HG02571 (cell line): ENCODE measurements around the gene DNAJC4.

Experiments
- ATAC-seq: cut with Tn5 transposase; IDR thresholded peaks from one replicate; pipeline ENCODE4 v1.9.1; 2021; ENCODE audit warnings: mild to moderate bottlenecking, moderate library complexity; ENCODE audit not compliant: unreplicated experiment

The DNAJC4 gene

DNA sequence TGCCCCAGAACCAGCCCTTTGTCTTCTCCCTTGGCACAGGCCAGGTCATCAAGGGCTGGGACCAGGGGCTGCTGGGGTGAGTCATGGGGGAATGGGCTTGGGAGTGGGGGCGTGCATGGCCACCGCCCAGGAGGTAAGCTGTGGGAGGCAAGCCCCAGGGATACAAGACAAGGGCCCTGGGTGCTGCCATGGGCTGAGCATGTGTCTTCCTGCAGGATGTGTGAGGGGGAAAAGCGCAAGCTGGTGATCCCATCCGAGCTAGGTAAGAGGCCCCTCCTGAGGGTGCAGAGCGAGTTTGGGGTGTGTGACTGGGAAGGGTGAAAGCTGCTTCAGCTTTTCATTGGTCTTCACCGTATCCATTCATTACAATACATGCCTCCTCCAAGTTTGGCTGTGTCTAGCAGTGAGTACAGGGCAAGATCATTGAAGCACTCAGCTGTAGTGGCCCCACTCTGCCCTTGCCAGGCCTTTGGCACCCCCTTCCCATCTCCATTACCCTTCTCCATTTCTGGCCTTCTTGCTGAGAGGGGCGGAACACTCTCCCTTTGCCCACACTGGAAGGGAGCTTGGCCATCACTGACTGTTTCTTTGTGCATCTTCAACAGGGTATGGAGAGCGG, 13.0 kb downstream of the DNAJC4 start:
- no peak for ATAC-seq

DNA sequence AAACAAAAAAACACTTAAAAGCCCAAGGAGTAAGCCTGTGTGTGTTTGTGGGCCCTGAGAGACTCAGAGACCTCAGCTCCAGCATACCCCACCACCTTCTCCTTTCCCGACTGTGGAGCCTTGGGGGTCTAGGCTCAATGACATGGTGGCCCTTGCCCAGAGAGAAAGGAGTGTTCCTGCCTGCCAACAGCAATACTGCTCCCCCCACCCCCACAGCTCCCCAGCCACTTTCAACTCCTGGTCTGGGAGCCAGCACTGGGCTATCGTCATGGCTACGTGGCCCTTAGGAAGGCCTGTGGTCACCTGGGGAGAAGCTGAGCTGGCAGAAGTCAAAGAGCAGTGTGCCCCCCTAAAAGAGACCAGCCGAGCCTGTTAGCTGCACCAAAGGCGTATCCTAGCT, 13.8 kb downstream of the DNAJC4 start:
- ATAC-seq: no peak

DNA sequence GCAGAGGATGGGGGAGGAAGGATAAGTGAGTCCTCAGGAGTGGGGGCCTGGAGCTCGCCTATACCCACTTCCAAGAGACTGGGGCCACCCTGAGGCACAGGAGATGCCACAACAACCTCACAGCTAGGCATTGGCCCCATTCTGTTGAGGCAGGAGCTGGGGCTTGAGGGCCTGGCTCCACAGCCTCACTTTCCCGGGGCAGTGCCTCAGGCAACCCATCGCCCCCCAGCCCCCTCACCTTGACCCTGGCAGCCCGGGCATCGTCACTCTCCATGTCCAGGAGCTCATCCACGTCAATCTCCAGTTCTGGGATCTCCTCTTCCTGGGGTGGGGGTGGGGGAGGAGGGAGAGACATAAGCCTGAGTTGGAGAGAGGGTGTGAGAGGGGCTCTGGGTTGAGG, 14.6 kb downstream of the DNAJC4 start:
- ATAC-seq: no peak

DNA sequence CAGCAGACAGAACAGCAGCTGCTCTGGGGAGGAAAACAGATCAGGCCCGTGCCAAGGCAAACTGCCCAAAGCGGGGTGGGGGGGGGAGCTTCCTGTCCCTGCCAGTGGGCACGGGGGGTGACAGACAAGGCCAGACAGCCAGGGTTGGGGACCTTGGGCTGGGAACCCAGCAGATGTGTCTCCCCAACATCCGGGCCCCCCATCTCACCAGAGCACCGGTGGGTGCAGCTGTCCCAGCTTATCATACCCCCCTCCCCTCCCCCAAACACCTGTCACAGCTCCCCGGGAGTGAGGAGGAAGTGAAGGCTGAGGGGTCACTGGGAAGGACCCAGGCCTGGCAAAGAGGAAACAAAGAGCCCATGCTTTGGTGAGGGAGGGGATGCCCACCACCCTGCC, 15.1 kb downstream of the DNAJC4 start:
- ATAC-seq: no peak

DNA sequence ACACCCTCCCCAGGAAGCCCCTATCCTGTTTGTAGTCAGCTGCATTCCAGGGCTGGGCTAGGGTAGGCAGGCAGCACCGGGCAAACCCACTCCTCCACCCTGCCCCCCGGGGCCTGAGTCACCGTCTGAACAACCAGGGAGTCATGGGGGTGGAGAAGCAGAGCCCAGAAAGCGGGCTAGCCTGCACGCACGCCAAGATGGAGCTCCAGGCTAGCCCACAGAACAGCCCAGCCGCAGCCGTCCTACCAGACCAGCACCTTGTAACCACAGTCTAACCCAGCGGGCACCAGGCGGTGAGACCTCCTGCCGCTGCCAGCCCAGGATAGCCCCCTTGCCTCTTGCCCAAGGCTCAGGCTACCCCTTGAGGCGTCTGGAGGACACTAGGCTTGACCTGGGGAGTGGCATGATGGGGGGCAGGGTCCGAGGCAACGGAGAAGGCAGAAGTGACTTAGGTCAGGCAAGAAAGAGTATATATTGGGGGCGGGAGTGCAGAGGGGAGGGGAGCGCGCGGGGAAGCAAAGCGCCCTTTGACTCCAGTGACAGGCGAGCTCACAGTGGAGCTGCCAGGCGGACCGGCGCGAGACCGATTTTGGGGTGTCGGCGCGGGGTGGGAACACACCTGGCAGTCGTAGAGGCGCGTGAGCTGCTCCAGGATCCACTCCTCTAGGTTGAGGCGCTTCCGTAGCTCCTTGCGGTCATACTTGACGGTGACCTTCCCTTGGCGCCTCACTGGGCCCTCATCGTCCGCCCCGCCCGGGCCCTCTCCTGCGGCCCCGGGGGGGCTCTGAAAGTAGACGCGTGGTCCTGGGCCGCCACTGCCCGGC, 15.7 kb downstream of the DNAJC4 start:
- no peak for ATAC-seq

DNA sequence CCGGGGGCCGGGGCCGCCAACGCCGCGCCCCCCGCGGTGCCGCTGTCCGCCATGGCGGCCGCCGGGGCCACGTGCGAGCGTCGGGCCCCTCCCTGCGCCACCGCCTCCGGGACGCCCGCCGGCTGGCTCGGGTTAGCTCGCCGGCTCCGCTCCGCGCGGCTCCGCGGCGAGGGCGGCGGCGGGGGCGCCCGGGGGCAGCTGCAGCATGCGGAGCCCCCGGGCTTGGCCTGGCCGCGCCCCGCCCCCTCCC, 16.2 kb downstream of the DNAJC4 start:
- peak; percentile 7 for ATAC-seq

DNA sequence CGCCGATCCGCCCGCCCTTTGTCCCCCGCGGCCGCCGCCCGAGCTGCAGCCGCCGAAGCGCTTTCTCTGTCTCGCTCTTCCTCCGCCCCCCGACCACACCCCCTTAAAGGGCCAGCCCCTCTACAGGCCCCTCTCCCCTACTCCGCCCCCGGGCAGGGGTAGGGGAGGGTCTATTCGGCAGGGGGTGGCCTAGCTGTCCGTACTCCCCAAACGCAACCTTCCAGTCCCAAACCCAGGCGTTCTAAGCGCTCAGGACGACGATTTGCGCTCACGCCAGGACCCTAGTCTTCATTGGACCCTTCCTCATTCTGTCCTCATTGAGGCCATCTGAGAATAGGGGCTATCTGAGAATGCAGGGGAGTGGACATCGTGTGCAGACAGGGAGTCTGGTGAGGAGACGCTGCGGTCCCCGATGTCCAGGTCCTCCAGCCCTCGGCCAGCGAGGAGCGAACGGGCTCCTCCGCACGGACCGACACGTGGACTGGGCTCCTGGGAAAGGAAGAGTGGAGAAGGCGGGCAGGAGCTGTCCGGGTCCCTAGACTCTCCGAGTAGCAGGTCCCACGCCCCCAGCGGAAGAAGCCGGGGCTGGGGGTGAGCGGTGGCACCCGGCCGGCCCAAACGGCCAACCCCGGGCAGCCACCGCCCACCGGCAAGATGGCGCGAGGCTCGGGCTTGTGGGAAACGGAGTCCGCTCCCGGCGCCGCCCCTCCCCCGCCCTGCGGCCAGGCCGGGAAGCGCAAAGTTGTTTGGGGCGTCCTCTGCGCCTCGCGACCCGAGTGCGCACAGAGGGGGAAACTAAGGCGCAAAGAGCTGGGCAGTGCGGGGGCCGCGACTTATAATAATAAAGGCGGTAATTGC, 16.8 kb downstream of the DNAJC4 start, which contains the start of gene PPP1R14B:
Gene PPP1R14B (minus strand): TSS at position 73 of the 858 bp plus-strand sequence. CDS start 270 bp downstream, outside the sequence.
- peak; percentile 32 for ATAC-seq

DNA sequence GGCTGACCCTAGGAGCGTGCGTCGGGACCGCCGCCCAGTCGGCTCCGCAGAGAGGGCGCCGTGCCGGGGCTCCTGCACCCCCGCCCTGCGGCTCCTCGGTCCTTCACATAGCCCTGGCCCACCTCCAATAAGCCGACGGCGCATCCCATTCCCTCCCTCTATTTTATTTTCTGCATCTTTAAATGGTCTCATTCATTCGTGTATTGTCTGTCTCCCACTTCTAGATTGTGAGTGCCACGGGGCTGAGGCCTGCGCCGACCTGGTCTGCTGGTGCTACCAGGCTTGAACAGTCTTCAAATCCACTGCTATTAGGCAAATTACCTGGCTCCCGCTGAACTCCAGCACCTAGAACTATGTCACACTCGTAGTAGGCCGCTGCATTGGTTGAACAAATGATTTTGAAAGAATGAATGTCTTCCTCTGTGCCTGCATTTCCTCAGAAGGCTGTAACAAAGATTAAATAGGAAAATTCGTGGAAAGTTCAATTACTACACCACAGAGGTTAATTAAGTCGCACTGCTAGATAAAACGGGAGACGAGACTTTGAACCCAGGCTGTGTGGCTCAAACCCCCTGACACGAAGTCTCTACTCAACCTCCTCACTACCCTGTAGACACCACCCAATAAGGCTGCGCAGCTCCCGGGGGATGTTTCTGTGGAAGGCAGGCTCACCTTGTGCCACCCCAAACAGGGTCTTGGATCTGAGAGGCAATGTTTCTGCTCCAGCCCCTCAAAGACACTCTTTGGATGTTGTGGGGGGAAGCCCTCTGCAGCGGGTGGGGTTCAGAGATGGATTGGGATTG, 17.6 kb downstream of the DNAJC4 start:
- ATAC-seq: no peak

DNA sequence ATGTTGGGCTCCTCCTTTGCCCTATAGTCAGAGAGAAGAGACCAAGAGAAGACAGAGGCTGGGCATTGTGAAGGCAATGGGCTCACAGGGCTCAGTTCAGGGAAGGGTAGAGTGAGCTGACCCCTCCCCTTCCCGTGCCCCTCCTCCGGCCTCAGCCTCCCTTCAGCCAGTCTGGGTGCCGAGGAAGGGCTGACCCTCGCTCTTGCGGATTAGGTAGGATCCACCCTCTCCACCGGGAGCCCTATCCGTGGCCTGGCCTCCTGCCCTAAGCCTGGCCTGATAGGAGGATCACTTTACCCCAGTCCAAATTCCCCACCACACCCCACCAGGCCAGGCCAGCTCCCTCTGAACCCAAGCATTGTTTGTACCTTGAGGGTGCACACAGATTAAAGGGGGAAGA, 18.2 kb downstream of the DNAJC4 start:
- no peak for ATAC-seq

DNA sequence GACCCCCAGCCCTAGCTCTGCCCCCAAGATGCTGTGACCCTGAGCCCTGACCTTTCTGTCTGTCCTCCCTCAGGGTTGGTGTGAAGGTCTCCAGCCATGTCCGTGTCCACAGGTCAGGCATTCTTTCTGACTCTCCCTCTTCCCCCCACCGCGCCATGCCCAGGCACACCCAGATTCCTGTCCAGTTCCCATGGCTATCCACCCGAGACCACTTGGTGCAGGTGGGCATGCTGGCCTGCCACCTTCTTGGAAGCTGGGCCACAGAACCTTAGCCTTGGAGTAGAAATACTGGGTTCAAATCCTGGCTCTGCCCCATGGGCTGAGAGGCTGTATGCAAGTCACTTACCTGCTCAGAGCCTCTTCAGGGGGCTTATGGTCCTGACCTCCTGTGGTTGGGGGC, 18.7 kb downstream of the DNAJC4 start:
- ATAC-seq: no peak

DNA sequence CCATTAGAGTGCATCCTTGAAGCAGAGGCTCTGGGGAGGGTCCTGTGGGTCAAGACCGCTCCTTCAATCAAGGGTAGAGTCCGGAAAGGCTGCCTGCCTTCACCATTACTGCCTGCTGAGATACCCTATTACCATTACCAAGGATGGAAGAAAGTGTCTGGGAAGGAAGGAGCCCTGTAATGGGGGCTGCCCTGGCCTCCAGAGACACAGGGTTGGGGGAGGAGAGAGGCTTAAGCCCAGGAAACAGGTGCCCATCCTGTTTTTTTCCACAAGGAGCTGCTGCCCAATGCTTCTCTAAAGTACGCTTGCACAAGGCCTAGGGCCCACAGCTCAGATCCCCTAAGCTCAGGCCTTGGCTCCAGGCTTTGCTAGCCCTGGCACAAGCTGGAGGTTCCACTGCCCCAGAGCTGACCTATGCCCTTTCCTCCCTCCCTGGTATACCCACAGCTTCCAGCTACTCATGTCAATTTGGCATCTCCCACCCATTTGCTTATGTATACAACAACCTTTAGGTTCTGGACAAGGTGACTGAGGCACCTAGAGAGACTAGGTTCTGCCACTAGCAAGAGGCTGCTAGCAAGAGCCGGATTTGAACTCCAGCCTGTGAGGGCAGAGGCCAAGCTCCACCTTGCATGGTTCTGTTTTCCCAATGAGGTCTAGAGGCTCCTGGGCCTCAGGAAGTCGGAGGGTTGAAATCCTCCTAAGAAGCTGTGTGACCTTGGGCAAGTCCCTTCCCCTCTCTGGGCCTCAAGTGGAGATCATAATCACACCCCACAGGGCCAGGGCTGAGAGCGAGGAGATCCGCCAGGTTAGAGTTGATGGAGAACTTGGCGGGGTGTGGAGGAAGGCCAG, 19.4 kb downstream of the DNAJC4 start:
- no peak for ATAC-seq

DNA sequence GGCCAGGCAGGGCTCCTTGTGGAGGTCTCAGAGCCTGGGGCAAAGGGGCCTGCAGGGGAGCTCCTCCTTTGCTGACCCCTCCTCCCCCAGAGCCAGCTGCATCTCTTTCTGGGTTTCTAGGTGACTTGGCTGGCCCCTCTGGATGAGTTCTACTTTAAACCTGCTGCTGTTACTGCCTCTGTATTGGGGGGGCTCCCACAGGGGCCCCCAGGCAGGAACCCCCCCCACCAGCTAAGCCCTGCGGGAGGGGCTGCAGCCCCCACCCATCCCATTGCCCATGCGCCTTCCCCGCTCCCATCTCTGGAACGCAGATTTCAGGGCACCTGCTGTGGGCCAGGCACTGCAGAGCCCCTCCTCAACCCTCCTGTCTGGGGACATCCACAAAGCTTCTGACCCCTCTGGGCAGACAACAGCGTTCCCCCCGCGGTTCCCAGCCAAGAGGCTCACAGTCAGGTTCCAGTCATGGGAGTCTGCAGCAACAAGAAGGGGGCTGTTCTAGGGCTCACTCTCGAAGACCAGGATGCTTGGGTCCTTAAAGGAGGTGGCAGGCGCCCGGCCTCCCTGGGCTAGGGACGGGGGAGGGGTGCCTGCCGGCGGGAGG, 20.2 kb downstream of the DNAJC4 start:
- no peak for ATAC-seq

DNA sequence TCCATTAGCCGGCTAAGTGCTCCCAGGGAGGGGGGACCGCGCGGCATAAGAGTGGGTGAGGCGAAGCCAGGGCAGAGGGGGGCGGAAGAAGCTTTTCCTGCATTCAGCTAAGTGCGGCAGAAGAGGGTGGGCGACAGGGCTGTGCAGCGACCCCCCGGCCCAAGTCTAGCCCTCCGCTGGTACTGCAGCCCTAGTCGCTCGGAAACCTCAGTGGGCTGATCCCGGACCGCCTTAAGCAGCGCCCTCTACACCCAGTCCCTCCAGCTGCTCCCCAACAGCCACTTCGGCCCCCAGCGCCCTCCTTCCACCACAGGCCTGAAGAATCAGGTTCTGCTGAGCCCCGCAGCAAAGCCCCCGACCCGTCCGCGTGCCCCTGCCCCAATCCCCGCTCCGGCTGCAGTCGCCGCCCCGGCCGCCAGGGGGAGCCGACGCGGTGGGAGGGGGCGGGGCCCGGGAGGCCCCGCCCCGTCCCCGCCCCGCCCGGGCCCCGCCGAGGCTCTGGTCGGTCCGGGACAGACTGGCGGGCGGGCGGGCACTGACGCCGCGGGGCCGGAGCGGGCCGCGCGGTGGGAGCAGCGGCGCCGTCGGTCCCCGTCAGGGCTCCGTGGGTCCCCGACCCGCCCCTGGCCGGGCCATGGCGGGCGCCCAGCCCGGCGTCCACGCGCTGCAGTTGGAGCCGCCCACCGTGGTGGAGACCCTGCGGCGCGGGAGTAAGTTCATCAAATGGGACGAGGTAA, 20.8 kb downstream of the DNAJC4 start, which contains the start of gene PLCB3:
Gene PLCB3 (plus strand): TSS at position 515 of the 737 bp plus-strand sequence. CDS start 120 bp downstream, at position 635.
- ATAC-seq: no peak

DNA sequence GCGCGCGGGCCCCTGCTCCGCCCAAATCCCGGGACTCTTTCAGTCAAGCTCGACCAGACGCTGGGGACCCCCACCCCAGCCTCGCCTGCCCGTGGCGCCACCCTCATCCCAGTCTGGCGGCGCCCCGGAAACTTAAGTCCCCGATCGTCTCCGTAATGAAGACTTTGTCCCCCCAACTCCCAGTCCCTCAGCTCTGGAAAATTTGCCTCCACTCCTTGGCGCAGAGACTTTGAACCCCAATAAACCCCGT, 21.3 kb downstream of the DNAJC4 start:
- ATAC-seq: no peak

DNA sequence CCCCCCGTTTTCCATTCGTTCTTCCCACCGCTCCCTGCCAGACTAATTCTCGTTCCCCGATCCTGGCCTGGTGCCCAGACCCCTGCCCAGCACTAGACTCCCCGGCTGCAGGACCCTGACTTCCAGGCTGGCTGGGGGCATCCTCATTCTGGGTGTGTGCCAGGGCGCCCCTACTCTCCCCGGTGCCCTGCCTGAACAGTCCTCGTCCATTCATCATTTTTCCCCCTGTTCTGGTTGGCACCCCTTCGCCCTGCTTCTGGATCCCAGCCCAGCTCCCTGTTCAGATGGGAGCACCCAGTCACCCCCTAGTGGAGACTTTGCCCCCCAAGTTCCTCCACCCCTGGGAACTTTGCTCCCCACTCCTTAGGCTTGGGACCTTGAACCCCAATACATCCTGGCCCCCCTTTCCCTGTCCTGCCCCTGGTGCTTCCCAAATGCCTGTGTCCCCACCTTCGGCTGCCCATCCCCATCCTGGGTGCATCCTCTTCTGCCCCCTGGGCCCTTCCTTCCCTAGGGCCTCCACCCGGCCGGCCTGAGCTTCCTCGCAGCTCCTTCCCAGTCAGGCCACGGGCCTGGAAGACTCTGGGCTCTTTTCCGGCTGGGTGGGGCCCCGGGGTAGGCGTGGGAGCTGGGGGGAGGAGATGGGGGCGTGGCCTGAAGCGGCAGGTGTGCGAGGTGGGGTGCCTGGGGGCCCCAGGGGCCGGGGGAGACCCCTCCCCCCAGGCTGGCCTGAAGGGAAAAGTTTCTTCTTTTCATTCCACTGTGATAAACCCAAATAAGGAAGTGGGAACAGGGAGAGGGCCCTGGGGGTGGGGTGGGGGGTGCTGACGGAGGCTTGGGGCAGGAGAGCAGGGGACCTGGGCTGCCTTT, 21.9 kb downstream of the DNAJC4 start:
- no peak for ATAC-seq

DNA sequence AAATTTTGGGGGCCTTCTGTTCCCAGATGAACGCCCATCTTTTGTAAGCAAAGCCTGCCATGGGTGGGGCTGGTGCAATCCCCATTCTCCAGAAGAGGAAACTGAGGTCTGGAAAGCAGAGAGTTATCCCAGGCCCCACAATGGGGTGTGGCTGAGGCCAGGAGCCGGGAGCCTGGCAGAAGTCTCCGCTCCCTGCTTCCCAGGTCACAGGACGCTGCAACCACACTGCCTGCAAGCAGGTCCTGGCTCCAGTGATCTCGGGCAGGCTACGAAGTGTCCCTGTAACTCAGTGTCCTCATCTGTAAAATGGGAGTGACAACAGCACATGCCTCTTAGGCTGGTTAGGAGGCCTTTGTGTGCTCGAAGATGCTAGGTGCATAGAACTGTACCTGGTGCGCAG, 22.7 kb downstream of the DNAJC4 start:
- ATAC-seq: no peak

DNA sequence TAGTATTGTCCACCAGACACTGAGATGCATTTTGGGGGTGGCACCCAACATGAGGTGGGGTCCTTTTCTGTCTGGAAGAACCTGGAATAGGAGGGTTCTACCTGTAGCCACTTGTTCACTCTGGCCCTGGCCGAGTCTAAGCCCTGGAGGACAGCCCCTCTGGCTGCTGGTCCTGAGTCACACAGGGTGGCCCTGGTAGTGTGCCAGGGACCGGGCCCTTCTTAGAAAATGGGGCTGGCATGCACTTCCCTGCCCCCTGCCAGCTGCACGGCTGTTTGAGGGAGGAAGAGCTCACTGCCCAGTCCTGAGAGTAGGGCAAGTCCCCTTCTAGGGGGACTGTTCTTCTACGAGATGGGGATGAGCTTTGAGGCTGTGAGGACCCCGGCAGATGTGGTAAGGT, 23.1 kb downstream of the DNAJC4 start:
- no peak for ATAC-seq

DNA sequence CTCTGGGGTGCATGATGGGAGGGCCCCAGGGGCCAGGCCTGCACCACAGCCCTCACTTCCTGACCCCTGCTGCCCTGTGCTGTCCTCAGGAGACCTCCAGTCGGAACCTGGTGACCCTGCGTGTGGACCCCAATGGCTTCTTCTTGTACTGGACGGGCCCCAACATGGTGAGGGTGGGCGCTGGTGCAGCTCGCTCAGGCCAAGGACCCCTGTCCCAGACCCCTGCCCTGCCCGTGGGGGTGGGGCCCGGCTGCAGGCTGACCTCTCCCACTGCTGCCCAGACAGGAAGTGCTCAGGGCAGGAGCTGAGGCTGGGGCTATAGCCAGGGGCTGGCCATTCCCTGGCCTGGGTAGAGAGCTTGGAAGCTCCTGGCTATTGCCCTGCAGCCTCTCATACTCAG, 24.0 kb downstream of the DNAJC4 start:
- ATAC-seq: no peak
